HG02938 (cell line): Measurements from ENCODE around the gene LRRC51.
"Not testable (repeated sequence)": the region's sequence is repeated elsewhere in the genome, so short reads cannot be mapped to it uniquely, and the experiment has no call there.

Source experiments
- ATAC-seq: cut with Tn5 transposase; IDR thresholded peaks from one replicate; pipeline ENCODE4 v1.9.1; 2021; ENCODE audit warnings: mild to moderate bottlenecking, moderate library complexity; ENCODE audit not compliant: unreplicated experiment

Gene LRRC51

GRCh38 chr11:72138821-72139390, 58.3 kb downstream of the LRRC51 start:
- no peak for ATAC-seq

GRCh38 chr11:72139500-72139899, 58.9 kb downstream of the LRRC51 start:
- ATAC-seq, result no peak

GRCh38 chr11:72140661-72141060, 60.0 kb downstream of the LRRC51 start:
- no peak for ATAC-seq

- no peak for ATAC-seq
These were observed 60.4 kb downstream of the LRRC51 start for GRCh38 chr11:72141066-72141465.

DNA sequence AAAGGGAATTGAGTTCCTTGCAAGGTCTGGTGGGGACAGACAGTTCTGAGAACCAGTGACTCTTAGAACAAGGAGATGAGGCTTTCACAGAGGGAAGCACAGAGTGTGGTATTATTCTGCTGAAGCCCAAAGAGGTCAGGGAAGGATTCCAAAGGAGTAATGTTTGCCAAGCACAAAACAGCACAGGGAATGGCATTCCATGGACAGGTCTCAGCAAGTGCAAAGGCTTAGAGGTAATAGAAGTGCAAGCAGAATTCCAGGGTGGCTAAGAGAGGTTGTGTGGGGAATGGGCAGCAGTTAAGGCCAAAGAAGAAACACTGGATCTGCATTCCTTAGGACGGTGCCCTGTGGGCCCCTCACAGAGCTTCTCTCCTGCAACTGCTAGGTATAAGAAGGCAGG, 61.4 kb downstream of the LRRC51 start:
- ATAC-seq, result not testable (repeated sequence)

DNA sequence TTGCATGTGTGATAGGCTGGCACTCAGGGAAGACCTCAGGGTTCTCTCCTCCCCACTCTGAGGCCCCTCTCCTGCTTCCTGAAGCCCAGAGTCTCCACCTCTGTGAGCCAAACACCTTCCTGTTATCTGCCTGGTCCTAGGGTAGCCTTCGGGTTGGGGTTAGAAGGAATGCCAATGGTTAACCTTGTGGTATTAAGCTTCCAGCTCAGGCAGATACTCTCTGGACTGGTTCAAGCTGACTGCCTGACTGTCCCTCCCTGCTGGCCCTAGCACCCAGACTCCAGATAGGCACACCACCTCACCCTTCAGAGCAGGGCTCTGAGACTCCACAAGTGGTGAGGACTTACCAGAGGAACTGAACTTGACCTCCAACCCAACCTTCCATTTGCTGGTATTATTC, 61.9 kb downstream of the LRRC51 start:
- ATAC-seq, result not testable (repeated sequence)

DNA sequence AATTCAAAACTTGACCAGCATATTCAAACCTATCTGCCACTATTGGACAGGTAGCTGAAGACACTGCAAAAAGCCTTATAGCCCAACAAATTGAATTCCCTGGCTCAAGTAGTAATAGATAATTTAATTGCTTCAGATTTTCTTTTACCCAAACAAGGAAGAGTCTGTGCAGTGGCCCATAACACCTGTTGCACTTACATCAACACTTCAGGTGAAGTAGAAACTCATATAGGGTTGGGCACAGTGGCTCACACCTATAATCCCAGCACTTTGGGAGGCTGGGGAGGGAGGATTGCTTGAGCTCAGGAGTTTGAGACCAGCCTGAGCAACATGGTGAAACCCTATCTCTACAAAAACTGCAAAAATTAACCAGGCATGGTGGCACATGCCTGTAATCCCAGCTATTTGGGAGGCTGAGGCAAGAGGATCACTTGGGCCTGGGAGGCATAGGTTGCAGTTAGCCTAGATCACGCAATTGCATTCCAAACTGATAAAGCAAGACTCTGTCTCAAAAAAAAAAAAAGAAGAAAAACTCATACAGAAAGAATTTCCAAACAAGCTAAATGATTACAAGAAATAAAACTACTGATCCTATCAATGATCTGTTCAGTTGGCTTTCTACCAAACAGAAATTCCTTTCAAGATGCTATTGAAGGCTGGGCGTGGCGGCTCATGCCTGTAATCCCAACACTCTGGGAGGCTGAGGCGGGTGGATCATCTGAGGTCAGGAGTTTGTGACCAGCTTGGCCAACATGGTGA, 64.3 kb downstream of the LRRC51 start:
- no peak for ATAC-seq
